ENCODE results near the gene IQGAP2.

The IQGAP2 gene

GRCh38 chr5:76458486-76458830 is 55.4 kb downstream of the IQGAP2 start:
- Histone ChIP-seq H3K27me3 (ENCODE audit: insufficient read depth, low read length) (no peaks in the 10 kb centered on the region), H3K4me1 (ENCODE audit: insufficient read depth, low read length) (peaks cover 5% of the 10 kb centered on the region; the same call in 1 of the 2 replicates), H3K4me3 (ENCODE audit: low read length) (no peak overlapping the region)

GRCh38 chr5:76460104-76460503 is 57.0 kb downstream of the IQGAP2 start:
- Histone ChIP-seq H3K9ac (ENCODE audit: low read depth, low read length) (no peak overlapping the region), H3K4me3 (ENCODE audit: low read length) (no peak overlapping the region), H3K27me3 (ENCODE audit: insufficient read depth, low read length) (no peaks in the 10 kb centered on the region), H3K27ac (ENCODE audit: low read length) (no peak overlapping the region), H3K36me3 (ENCODE audit: insufficient read depth, low read depth, low read length) (no peaks in the 10 kb centered on the region), H3K9me3 (ENCODE audit: insufficient read depth, low read depth, low read length) (no peaks in the 10 kb centered on the region), H3K4me1 (ENCODE audit: insufficient read depth, low read length) (peaks cover 4% of the 10 kb centered on the region; the same call in 1 of the 2 replicates)

More at GRCh38 chr5:76458486-76458830, 55.4 kb downstream of the IQGAP2 start:
- Histone ChIP-seq H3K36me3 (ENCODE audit: insufficient read depth, low read depth, low read length) (no peaks in the 10 kb centered on the region), H3K9me3 (ENCODE audit: insufficient read depth, low read depth, low read length) (no peaks in the 10 kb centered on the region), H3K9ac (ENCODE audit: low read depth, low read length) (no peak overlapping the region), H3K27ac (ENCODE audit: low read length) (no peak overlapping the region)

- Histone ChIP-seq H3K27ac (ENCODE audit: low read length) (no peak overlapping the region), H3K9me3 (ENCODE audit: insufficient read depth, low read depth, low read length) (no peaks in the 10 kb centered on the region), H3K4me1 (ENCODE audit: insufficient read depth, low read length) (peaks cover 4% of the 10 kb centered on the region; the same call in 1 of the 2 replicates), H3K4me3 (ENCODE audit: low read length) (no peak overlapping the region), H3K9ac (ENCODE audit: low read depth, low read length) (no peak overlapping the region), H3K27me3 (ENCODE audit: insufficient read depth, low read length) (no peaks in the 10 kb centered on the region), H3K36me3 (ENCODE audit: insufficient read depth, low read depth, low read length) (no peaks in the 10 kb centered on the region)
Observed at GRCh38 chr5:76462097-76462667, 59.1 kb downstream of the IQGAP2 start.

- Histone ChIP-seq H3K9ac (ENCODE audit: low read depth, low read length) (no peak overlapping the region), H3K4me3 (ENCODE audit: low read length) (no peak overlapping the region), H3K4me1 (ENCODE audit: insufficient read depth, low read length) (no peaks in the 10 kb centered on the region), H3K9me3 (ENCODE audit: insufficient read depth, low read depth, low read length) (peaks cover 6% of the 10 kb centered on the region), H3K27me3 (ENCODE audit: insufficient read depth, low read length) (no peaks in the 10 kb centered on the region), H3K27ac (ENCODE audit: low read length) (no peak overlapping the region), H3K36me3 (ENCODE audit: insufficient read depth, low read depth, low read length) (no peaks in the 10 kb centered on the region)
Observed at GRCh38 chr5:76467216-76467615, 64.1 kb downstream of the IQGAP2 start.

- Histone ChIP-seq H3K9me3 (ENCODE audit: insufficient read depth, low read depth, low read length) (peaks cover 6% of the 10 kb centered on the region), H3K9ac (ENCODE audit: low read depth, low read length) (no peak overlapping the region), H3K27me3 (ENCODE audit: insufficient read depth, low read length) (no peaks in the 10 kb centered on the region), H3K4me3 (ENCODE audit: low read length) (no peak overlapping the region), H3K36me3 (ENCODE audit: insufficient read depth, low read depth, low read length) (no peaks in the 10 kb centered on the region), H3K4me1 (ENCODE audit: insufficient read depth, low read length) (peaks cover 3% of the 10 kb centered on the region), H3K27ac (ENCODE audit: low read length) (no peak overlapping the region)
Observed at GRCh38 chr5:76468635-76469425, 65.7 kb downstream of the IQGAP2 start.

GRCh38 chr5:76469656-76470290 is 66.7 kb downstream of the IQGAP2 start:
- H3K4me3 ChIP-seq (ENCODE audit: low read length), result no peak overlapping the region
- H3K36me3 ChIP-seq (ENCODE audit: insufficient read depth, low read depth, low read length), result no peaks in the 10 kb centered on the region
- no peak overlapping the region for H3K27ac ChIP-seq (ENCODE audit: low read length)
- no peaks in the 10 kb centered on the region for H3K27me3 ChIP-seq (ENCODE audit: insufficient read depth, low read length)
- no peak overlapping the region for H3K9ac ChIP-seq (ENCODE audit: low read depth, low read length)
- H3K4me1 ChIP-seq (ENCODE audit: insufficient read depth, low read length), result peaks cover 3% of the 10 kb centered on the region
- H3K9me3 ChIP-seq (ENCODE audit: insufficient read depth, low read depth, low read length), result peaks cover 6% of the 10 kb centered on the region

GRCh38 chr5:76470976-76471375 is 67.9 kb downstream of the IQGAP2 start:
- Histone ChIP-seq H3K27ac (ENCODE audit: low read length) (no peak overlapping the region), H3K27me3 (ENCODE audit: insufficient read depth, low read length) (no peaks in the 10 kb centered on the region), H3K9ac (ENCODE audit: low read depth, low read length) (no peak overlapping the region), H3K9me3 (ENCODE audit: insufficient read depth, low read depth, low read length) (peaks cover 6% of the 10 kb centered on the region), H3K4me3 (ENCODE audit: low read length) (no peak overlapping the region), H3K36me3 (ENCODE audit: insufficient read depth, low read depth, low read length) (no peaks in the 10 kb centered on the region), H3K4me1 (ENCODE audit: insufficient read depth, low read length) (peaks cover 3% of the 10 kb centered on the region)

GRCh38 chr5:76471406-76471805 is 68.3 kb downstream of the IQGAP2 start:
- peaks cover 6% of the 10 kb centered on the region for H3K9me3 ChIP-seq (ENCODE audit: insufficient read depth, low read depth, low read length)
- no peak overlapping the region for H3K27ac ChIP-seq (ENCODE audit: low read length)
- H3K36me3 ChIP-seq (ENCODE audit: insufficient read depth, low read depth, low read length), result no peaks in the 10 kb centered on the region
- no peaks in the 10 kb centered on the region for H3K27me3 ChIP-seq (ENCODE audit: insufficient read depth, low read length)
- H3K9ac ChIP-seq (ENCODE audit: low read depth, low read length), result no peak overlapping the region
- H3K4me1 ChIP-seq (ENCODE audit: insufficient read depth, low read length), result peaks cover 3% of the 10 kb centered on the region
- H3K4me3 ChIP-seq (ENCODE audit: low read length), result no peak overlapping the region

- Histone ChIP-seq H3K27ac (ENCODE audit: low read length) (no peak overlapping the region), H3K4me1 (ENCODE audit: insufficient read depth, low read length) (peaks cover 3% of the 10 kb centered on the region), H3K9ac (ENCODE audit: low read depth, low read length) (no peak overlapping the region), H3K4me3 (ENCODE audit: low read length) (no peak overlapping the region), H3K9me3 (ENCODE audit: insufficient read depth, low read depth, low read length) (peaks cover 6% of the 10 kb centered on the region), H3K36me3 (ENCODE audit: insufficient read depth, low read depth, low read length) (no peaks in the 10 kb centered on the region), H3K27me3 (ENCODE audit: insufficient read depth, low read length) (no peaks in the 10 kb centered on the region)
Observed at GRCh38 chr5:76471987-76472334, 68.9 kb downstream of the IQGAP2 start.

GRCh38 chr5:76472335-76473008 is 69.4 kb downstream of the IQGAP2 start:
- Histone ChIP-seq H3K4me3 (ENCODE audit: low read length) (no peak overlapping the region), H3K9me3 (ENCODE audit: insufficient read depth, low read depth, low read length) (peaks cover 6% of the 10 kb centered on the region), H3K27ac (ENCODE audit: low read length) (no peak overlapping the region), H3K27me3 (ENCODE audit: insufficient read depth, low read length) (no peaks in the 10 kb centered on the region), H3K4me1 (ENCODE audit: insufficient read depth, low read length) (peaks cover 3% of the 10 kb centered on the region), H3K36me3 (ENCODE audit: insufficient read depth, low read depth, low read length) (no peaks in the 10 kb centered on the region), H3K9ac (ENCODE audit: low read depth, low read length) (no peak overlapping the region)

GRCh38 chr5:76473009-76473336 is 69.9 kb downstream of the IQGAP2 start:
- Histone ChIP-seq H3K9me3 (ENCODE audit: insufficient read depth, low read depth, low read length) (peaks cover 6% of the 10 kb centered on the region), H3K4me3 (ENCODE audit: low read length) (no peak overlapping the region), H3K27ac (ENCODE audit: low read length) (no peak overlapping the region), H3K4me1 (ENCODE audit: insufficient read depth, low read length) (peaks cover 3% of the 10 kb centered on the region), H3K9ac (ENCODE audit: low read depth, low read length) (no peak overlapping the region), H3K36me3 (ENCODE audit: insufficient read depth, low read depth, low read length) (no peaks in the 10 kb centered on the region), H3K27me3 (ENCODE audit: insufficient read depth, low read length) (no peaks in the 10 kb centered on the region)

All from iPS-20b (cell line).